Stomach (tissue), 9 donors: ENCODE data around the gene BTG2. TPM values are rescaled to one million over a fixed set of nuclear protein-coding genes. Genes with fewer than 3 reads are reported as not detected.

Experiments used
- DNase-seq, 2 donors: peaks; one replicate each; pipeline versions ENCODE4 v3.0.0 to v3.0.0-alpha.2; 2013 to 2019
- H3K27ac ChIP-seq, 5 donors: fragments of 200-600 bp in 4 of 5; sonication (generic) in 4 of 5; one replicate each; pipeline ENCODE4 v1.5.1; 2013 to 2019; ENCODE audit warnings: mild to moderate bottlenecking in 1 of 5, moderate library complexity in 1 of 5
- H3K27me3 ChIP-seq, 3 donors: fragments of 200-600 bp; sonication (generic); one replicate each; pipeline ENCODE4 v1.5.1; 2017 to 2019; ENCODE audit warnings: mixed run types in 1 of 3
- H3K36me3 ChIP-seq, 4 donors: fragments of 200-600 bp; sonication (generic); 1 replicate in 3 of 4; 2 replicates in 1 of 4; pipeline ENCODE4 v1.5.1; 2016 to 2019
- H3K4me1 ChIP-seq, 4 donors: fragments of 200-600 bp; sonication (generic); one replicate each; pipeline ENCODE4 v1.5.1; 2016 to 2019
- H3K4me3 ChIP-seq, 4 donors: fragments of 200-600 bp; sonication (generic) in 3 of 4; one replicate each; pipeline ENCODE4 v1.5.1; 2016 to 2019; ENCODE audit warnings: mild to moderate bottlenecking in 1 of 4
- H3K9me3 ChIP-seq, 4 donors: fragments of 200-600 bp; sonication (generic); one replicate each; pipeline ENCODE4 v1.5.1; 2016 to 2019
- CTCF ChIP-seq, 7 experiments: fragments of 450-650 bp in 4 of 7; fragments of 200-600 bp in 3 of 7; sonication (generic) in 3 of 7; IDR thresholded peaks; one replicate each; pipeline ENCODE4 v1.5.1; 2016 to 2019; ENCODE audit warnings: antibody characterized with exemption in 7 of 7, control low read depth in 2 of 7, mild to moderate bottlenecking in 1 of 7
- EP300 ChIP-seq: sonication (generic); formaldehyde crosslinking; IDR thresholded peaks from one replicate; pipeline ENCODE4 v1.6.1; 2017; ENCODE audit warnings: antibody characterized with exemption
- POLR2A ChIP-seq, 4 donors: fragments of 450-650 bp; IDR thresholded peaks; one replicate each; pipeline ENCODE4 v1.6.1; 2016; ENCODE audit warnings: antibody characterized with exemption in 4 of 4, control low read depth in 2 of 4, mild to moderate bottlenecking in 1 of 4, moderate library complexity in 1 of 4
- POLR2AphosphoS5 ChIP-seq, 3 donors: sonication (generic); formaldehyde crosslinking; IDR thresholded peaks; one replicate each; pipeline ENCODE4 v1.6.1; 2016; ENCODE audit warnings: antibody characterized with exemption in 3 of 3
- WGBS, 5 donors: extraction: QIAGEN DNeasy Blood & Tissue Kit in 3 of 5; methylation state at CpG; one replicate each; pipeline versions ENCODE4 v1.1.5 to v1.1.7; 2013 to 2018; 5-methylcytosine and 5-hydroxymethylcytosine counted together
- intact Hi-C: fragments of 100-400 bp; cut with DNase I; formaldehyde crosslinking; loops from one replicate; pipeline ENCODE4 v1.15.1; 2023; ENCODE audit warnings: low total_unique reads
- polyA plus RNA-seq, 3 donors: library from polyadenylated mRNA; stranded (reverse); fragments of 200-250 nt; gene quantifications; one replicate each; pipeline ENCODE4 v1.2.3, GENCODE V29; 2013
- total RNA-seq, 5 donors: library from RNA; depleted of rRNA; stranded (reverse); fragments of >200 nt; gene quantifications; one replicate each; pipeline versions ENCODE4 v1.1.0 to v1.2.3, GENCODE V29; 2014 to 2016
- donor health status: healthy with polysubstance abuse.
- donor health status: Bipolar disorder and iron deficiency.
- donor health status: healthy.

The BTG2 gene
- total and polyA plus RNA-seq, 8 donors = 46.4 to 231 (median 87.4) TPM

GRCh38 chr1:203269654-203270020, 35.7 kb upstream of the BTG2 start:
- H3K4me3 ChIP-seq = no peak overlapping the region
- H3K4me1 ChIP-seq = peaks cover 14 to 45% (median 31%) of the 10 kb centered on the region in 4 donors
- no peaks in the 10 kb centered on the region for H3K9me3 ChIP-seq
- TF ChIP-seq POLR2A (IDR thresholded peaks at IDR 0.05) (no peak), CTCF (IDR thresholded peaks at IDR 0.05) (no peak), EP300 (no peak), POLR2AphosphoS5 (IDR thresholded peaks at IDR 0.05) (no peak)
- no peaks in the 10 kb centered on the region for H3K27me3 ChIP-seq
- intact Hi-C loops = loop anchor here (5.0 kb wide), 1 partner anchor 218 kb away; no protein-coding TSS in a partner anchor
- no peak for DNase-seq
- no peak overlapping the region for H3K27ac ChIP-seq
- no peaks in the 10 kb centered on the region for H3K36me3 ChIP-seq
- 61 to 77% (median 72%) methylated on average over 4 to 5 of the region's 5 CpGs for WGBS, 5 donors

- no peak overlapping the region for H3K27ac ChIP-seq
Measured at GRCh38 chr1:203270448-203270847, 34.9 kb upstream of the BTG2 start.

DNA sequence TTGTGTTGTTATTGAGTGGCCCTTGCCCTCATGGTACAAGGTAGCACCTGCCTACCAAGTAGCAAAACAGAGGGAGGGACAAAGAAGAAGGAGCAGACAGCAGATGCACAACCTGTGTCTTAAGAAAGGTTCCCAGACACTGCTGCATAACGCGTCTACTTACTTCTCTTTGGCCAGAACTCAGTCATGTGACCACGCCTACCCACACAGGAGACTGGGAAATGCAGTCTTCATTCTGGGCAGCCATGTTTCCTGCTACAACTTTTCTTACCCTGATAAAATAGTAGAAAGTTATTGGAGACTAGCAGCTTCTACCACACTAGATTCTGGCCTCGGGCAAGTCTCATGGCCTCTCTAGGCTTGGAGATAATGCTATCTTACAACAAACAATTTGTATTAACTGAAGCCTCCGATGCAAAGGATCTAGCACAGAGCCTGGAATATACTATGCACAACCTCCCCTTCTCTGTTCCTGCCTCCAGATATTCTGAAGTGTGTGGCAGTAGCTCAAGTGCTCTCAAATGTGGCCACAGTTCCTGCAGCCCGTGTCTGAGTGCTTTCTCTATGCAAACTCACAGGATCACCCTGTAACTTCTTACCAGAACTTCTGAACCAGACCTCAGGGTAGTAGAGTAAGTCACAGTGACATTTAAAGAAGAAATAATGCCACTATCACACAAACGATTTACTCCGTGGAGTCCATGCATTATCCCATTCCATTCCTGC, 34.1 kb upstream of the BTG2 start:
- WGBS, 5 donors = 20 to 35% (median 27%) methylated on average over 8 of the region's 8 CpGs
- TF ChIP-seq POLR2A (IDR thresholded peaks at IDR 0.05) = no peak
- H3K27ac ChIP-seq = no peak overlapping the region
- peak; percentile 78 to 91 for DNase-seq
- H3K9me3 ChIP-seq = no peaks in the 10 kb centered on the region
- intact Hi-C loops = no loop called here
- H3K4me1 ChIP-seq = peaks cover 18 to 55% (median 43%) of the 10 kb centered on the region in 4 donors
- no peaks in the 10 kb centered on the region for H3K36me3 ChIP-seq
- no peak overlapping the region for H3K4me3 ChIP-seq
- no peaks in the 10 kb centered on the region for H3K27me3 ChIP-seq

More at GRCh38 chr1:203270448-203270847, 34.9 kb upstream of the BTG2 start:
- Histone ChIP-seq H3K4me1 (peaks cover 17 to 53% (median 37%) of the 10 kb centered on the region in 4 donors), H3K4me3 (no peak overlapping the region), H3K27me3 (no peaks in the 10 kb centered on the region), H3K9me3 (no peaks in the 10 kb centered on the region), H3K36me3 (no peaks in the 10 kb centered on the region)
- WGBS, 5 donors = 73 to 83% (median 82%) methylated on average over 4 of the region's 4 CpGs
- DNase-seq = no peak
- TF ChIP-seq POLR2A (IDR thresholded peaks at IDR 0.05) (no peak), EP300 (no peak), CTCF (IDR thresholded peaks at IDR 0.05) (no peak), POLR2AphosphoS5 (IDR thresholded peaks at IDR 0.05) (no peak)
- intact Hi-C loops = no loop called here

- Histone ChIP-seq H3K27me3 (no peaks in the 10 kb centered on the region), H3K4me1 (peaks cover 20 to 63% (median 46%) of the 10 kb centered on the region in 4 donors), H3K9me3 (no peaks in the 10 kb centered on the region), H3K27ac (peak overlapping the region in 1 of 5 donors; percentile 93), H3K4me3 (no peak overlapping the region), H3K36me3 (no peaks in the 10 kb centered on the region)
- DNase-seq = peak in 1 of 2 donors; percentile 60
- intact Hi-C loops = loop anchor here (2.0 kb wide), 1 partner anchor 67 kb away; no protein-coding TSS in a partner anchor
- no peak for TF ChIP-seq POLR2A (IDR thresholded peaks at IDR 0.05)
- TF ChIP-seq CTCF (IDR thresholded peaks at IDR 0.05) = no peak
- TF ChIP-seq EP300 = no peak
- TF ChIP-seq POLR2AphosphoS5 (IDR thresholded peaks at IDR 0.05) = no peak
- 62 to 74% (median 70%) methylated on average over 6 of the region's 6 CpGs for WGBS, 5 donors
Measured at GRCh38 chr1:203271962-203272632, 33.2 kb upstream of the BTG2 start.
